NCI-H2171 treated with DMSO at 0.1 percent for 48 hours (cell line): ENCODE data around the gene RAP2A.

ENCODE experiments used
- DNase-seq: peaks from one replicate; lab custom pipeline; 2025; lab: John Stamatoyannopoulos, UW

The RAP2A gene

DNA sequence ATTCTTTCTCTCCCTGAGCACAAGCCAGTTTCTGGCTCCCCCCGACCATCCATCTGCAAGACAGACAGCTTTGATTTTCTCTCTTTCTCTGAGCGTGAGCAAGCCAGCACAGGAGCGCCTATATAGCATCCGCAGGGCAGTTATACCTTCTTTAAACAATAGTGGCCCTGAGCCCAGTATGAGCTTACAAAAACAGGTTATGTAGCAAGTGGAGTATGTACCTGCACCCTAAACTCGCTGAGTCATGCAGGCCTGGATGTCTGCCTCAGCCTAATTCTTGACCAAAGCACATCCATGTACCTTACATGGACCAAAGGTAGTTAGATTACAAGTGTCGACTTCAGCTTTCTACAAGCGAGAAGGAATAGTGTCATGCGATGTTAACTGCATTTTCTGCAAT, 61.7 kb downstream of the RAP2A start:
- no peak for DNase-seq

DNA sequence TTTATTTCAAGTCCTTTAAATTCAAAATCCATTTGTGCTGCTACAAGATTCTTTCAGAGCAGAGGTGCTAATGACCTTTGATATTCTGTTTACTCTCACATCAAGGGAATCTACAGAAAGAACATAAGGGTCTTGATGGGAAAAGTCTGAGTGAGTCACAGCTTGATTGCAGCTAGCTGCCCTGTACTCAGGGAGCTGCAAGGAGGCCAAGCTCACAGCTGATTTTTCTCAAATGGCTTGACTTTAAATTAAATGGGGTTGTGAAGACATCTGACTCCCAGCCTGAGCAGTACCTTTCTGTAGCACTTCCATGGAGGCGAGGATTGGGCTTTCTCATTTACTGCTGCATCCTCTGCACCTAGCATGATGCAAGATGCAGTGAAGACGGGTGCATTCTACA, 62.5 kb downstream of the RAP2A start:
- no peak for DNase-seq

DNA sequence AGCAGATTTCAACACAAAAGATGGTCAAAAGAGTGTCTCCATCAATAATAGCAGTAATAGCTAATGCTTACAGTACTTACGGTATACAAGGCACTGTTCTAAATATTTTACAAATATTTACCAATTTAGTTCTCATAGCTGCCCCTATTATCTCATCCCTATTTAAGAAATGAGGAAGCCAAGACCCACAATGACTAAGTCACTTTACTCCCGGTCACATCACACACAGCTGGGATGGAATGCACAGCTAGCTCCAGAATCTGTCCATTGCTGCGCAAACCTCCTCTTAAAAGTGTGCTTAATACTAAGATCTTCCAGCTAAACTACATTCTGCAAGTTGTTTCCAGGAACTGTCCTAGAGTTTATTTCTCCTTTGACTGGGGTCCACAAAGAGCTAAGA, 63.4 kb downstream of the RAP2A start:
- DNase-seq: no peak

DNA sequence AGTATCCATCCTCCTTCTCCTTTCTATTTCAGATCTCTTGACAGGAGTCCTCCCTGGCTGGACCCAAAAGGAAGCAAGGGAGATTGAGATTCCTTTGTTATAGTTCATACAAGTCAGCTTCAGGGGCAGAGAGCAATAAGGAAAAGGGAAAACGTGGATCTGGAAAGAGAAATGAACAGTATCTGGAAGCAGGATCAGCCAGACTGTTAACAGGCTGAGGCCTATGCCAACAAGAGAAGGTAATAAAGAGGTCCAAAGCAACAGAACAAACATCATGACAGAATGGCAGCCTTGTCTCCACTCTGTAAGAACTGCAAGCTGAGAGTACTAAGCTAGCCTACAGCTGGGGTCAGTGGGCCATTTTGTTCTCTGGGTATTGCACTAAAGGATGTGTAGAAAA, 64.5 kb downstream of the RAP2A start:
- DNase-seq: no peak

DNA sequence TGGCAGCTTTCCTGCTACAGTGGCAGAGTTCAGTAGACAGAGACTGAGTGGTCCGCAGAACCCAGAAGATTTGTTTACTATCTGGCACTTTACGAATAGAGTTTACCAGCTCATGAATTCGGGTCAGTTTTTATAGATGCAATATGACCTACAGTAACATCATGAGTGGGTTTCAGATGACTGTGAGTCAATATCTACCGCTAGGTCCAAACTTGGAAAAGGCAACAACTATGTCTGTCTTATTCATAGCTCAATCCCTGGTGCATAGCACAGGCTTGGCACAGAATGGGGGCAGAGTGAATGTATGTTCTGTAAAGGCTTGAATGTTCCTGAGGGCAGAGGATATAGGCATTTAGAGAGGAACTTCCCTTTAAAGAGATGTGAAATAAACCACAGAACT, 65.2 kb downstream of the RAP2A start:
- DNase-seq: no peak

DNA sequence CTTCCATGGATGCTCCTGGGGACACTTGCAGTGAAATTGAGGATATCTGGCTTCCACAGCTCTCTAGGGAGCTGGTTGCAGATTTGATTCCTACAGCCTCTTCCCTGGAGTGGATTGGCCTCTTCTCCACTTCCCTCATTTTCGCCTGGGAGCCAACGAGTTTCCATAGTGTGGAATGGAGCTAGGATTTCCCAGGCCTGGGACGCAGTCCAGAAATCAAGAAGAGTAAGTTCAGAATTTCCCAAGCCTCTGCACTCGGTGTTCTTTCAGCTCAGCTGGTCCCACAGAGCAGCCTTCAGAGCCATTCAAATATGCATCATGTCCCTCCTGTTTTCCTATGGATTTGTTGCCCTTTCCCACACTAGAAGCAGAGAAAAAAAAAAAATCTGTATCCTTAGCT, 68.2 kb downstream of the RAP2A start:
- DNase-seq: no peak

DNA sequence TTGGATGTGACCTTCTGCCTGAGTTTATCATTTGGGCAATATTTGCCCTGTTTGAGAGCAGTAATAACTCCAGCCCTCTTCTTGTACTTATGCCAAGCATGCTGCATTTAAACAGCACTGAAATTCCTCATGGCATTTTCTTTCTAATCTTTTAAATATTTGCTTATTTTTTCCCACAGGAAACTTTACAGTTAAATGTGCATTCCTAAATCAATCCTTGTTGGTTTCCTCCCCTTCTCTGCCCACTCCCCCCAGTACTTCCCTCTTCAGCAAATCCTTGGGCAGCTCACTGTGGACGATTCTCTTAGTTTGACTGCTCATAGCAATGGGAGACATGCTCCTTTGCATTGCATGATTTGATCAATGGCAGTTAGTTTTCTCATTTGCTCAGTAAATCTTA, 68.7 kb downstream of the RAP2A start:
- DNase-seq: no peak

DNA sequence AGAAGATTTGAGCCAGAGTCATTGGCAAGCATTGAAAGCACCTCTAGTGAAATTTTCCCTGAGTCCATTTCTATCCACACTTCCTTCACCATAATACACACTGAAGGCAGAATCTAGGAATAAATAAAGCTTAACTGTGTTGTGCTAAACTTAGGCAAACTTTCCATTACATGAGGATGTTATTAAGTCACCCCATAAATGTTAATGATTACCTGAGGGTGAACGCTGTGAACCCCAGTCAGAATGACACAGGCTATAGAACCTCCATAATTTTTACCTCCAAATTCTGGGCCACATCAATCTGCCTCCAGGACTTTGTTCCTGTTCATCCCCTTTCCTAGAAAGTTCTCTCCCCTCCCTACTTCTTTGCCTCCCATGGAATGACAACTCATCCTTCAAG, 71.0 kb downstream of the RAP2A start:
- no peak for DNase-seq

DNA sequence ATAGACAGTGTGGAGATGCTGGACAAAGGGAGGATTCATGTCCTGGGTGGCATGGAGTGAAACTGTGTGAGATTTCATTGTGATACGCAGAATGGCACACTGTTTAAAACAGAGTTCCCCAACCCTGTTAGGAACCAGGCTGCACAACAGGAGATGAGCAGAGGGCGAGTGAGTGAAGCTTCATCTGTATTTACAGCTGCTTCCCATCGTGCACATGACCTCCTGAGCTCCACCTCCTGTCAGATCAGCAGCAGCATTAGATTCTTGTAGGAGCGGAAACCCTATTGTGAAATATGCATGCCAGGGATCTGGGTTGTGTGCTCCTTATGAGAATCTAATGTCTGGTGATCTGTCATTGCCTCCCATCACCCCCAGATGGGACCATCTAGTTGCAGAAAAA, 72.5 kb downstream of the RAP2A start:
- DNase-seq: no peak

DNA sequence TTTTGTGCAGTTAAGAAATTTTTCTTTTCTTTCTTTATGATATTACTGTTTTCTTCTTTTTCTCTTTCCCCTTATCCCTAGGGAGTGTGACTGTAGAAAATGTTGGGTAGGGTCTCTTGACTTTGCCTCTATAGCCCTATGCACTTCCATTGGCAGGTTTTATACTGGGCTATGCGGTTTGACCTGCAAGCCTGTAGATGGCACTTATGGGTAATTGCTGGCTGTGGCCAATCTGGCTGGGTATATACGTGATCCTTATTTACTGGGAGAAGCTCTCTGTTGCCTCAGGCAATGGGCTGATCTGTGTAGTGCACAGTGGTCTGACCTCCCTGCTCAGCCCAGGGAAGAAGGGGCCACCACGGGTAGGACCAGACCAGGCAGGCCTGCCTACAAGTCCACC, 78.8 kb downstream of the RAP2A start:
- no peak for DNase-seq

DNA sequence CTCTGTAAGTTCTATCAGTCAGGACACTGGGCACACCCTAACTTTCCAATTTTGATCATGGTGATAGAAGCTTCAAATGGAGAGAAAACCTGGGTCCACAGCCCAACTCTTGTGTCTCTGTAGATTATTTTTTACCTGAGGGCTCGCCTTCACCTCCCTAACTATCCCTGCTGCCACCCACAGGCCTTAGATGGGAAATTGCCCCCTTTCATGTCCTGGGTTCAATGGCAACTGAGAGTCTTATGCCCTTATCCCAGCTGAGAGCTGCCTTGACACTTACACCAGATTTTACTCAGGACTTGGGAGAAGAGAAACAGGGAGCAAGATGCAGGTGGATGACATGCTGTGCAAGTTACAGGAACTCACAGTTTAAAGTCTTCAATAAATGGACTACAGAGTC, 81.7 kb downstream of the RAP2A start:
- DNase-seq: no peak

DNA sequence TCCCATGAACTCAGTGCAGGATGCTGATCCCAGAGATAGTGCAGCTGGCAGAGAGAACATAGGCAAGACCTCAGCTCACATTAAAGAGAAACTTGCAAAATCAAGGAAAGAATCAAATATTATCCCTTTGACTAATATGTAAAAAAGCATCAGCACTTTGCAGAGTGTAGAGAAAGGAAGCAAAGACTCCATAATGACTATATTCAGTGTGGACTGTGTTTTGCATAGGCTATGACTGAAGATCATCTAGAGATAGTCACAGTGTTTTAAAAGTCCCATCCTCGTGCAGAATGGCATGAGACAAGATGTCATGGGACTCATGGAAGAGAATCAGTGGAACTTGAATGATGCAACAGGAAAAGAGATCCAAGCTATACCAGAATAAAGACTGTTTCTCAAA, 84.0 kb downstream of the RAP2A start:
- no peak for DNase-seq
